ENCODE measurements around the gene MCRIP2.

MCRIP2 gene

DNA sequence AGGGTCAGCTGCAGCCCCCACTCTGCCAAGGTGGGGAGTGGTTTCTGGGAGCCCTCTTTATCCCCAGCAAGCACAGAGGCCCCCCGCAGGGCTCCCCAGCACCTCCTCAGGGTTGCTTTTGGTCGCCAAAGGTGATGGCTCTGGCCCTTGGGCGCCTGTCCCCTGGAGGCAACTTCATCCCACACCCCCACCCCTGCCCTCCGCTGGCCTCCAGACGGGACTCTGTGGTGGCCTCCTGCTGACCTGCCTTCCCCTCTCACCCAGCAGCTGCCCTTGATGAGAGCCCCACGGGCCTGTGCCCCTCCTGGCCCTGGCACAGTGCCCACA is 18.5 kb downstream of the MCRIP2 start:
- TF ChIP-seq CTCF (IDR thresholded peaks at IDR 0.05; ENCODE audit: low read length) (no peak), EZH2phosphoT487 (IDR thresholded peaks at IDR 0.05; ENCODE audit: low read length) (no peak), EZH2 (optimal IDR thresholded peaks at IDR 0.05; ENCODE audit: low read depth, low read length) (no peak)

GRCh38 chr16:660459-661183 is 19.0 kb downstream of the MCRIP2 start:
- Histone ChIP-seq H3K36me3 (replicated peaks; ENCODE audit: insufficient read depth, low read length) (no peaks in the 10 kb centered on the region), H3K27ac (ENCODE audit: low read length) (peak overlapping the region; percentile 49; the same call in 1 of the 2 replicates), H3K9me3 (replicated peaks; ENCODE audit: insufficient read depth, low read length) (no peaks in the 10 kb centered on the region), H3K4me1 (ENCODE audit: low read length) (peaks cover 8% of the 10 kb centered on the region), H3K27me3 (replicated peaks; ENCODE audit: insufficient read depth, low read length) (no peaks in the 10 kb centered on the region), H3K9ac (ENCODE audit: low read length) (peak overlapping the region; percentile 31; the same call in 1 of the 2 replicates), H3K79me2 (ENCODE audit: low read length) (no peaks in the 10 kb centered on the region), H3K4me3 (ENCODE audit: low read length) (peak overlapping the region; percentile 38), H3K9me2 (replicated peaks; ENCODE audit: insufficient read depth, low read length) (no peaks in the 10 kb centered on the region), H3F3A (ENCODE audit: insufficient read depth, low read length) (no peaks in the 10 kb centered on the region), H3K4me2 (ENCODE audit: low read depth, low read length) (peak overlapping the region; percentile 79), H2AFZ (ENCODE audit: low read length) (peak overlapping the region; percentile 52), H4K20me1 (ENCODE audit: insufficient read depth, low read length) (no peaks in the 10 kb centered on the region)
- TF ChIP-seq CTCF (IDR thresholded peaks at IDR 0.05; ENCODE audit: low read length), result peak; percentile 38
- no peak for TF ChIP-seq EZH2phosphoT487 (IDR thresholded peaks at IDR 0.05; ENCODE audit: low read length)
- no peak for TF ChIP-seq EZH2 (optimal IDR thresholded peaks at IDR 0.05; ENCODE audit: low read depth, low read length)
- peak; percentile 90 for DNase-seq

More for the DNA sequence above, 18.5 kb downstream of the MCRIP2 start:
- no peaks in the 10 kb centered on the region for H3K27me3 ChIP-seq (replicated peaks; ENCODE audit: insufficient read depth, low read length)
- H3K9me3 ChIP-seq (replicated peaks; ENCODE audit: insufficient read depth, low read length), result no peaks in the 10 kb centered on the region
- H3K9ac ChIP-seq (ENCODE audit: low read length), result peak overlapping the region; percentile 31; the same call in 1 of the 2 replicates
- peak overlapping the region; percentile 52 for H2AFZ ChIP-seq (ENCODE audit: low read length)
- no peaks in the 10 kb centered on the region for H3K36me3 ChIP-seq (replicated peaks; ENCODE audit: insufficient read depth, low read length)
- no peaks in the 10 kb centered on the region for H3K9me2 ChIP-seq (replicated peaks; ENCODE audit: insufficient read depth, low read length)
- H3K4me3 ChIP-seq (ENCODE audit: low read length), result peak overlapping the region; percentile 38
- no peak for DNase-seq
- H4K20me1 ChIP-seq (ENCODE audit: insufficient read depth, low read length), result no peaks in the 10 kb centered on the region
- H3K4me2 ChIP-seq (ENCODE audit: low read depth, low read length), result peak overlapping the region; percentile 79
- peaks cover 8% of the 10 kb centered on the region for H3K4me1 ChIP-seq (ENCODE audit: low read length)
- H3K27ac ChIP-seq (ENCODE audit: low read length), result peak overlapping the region; percentile 49; the same call in 1 of the 2 replicates
- H3F3A ChIP-seq (ENCODE audit: insufficient read depth, low read length), result no peaks in the 10 kb centered on the region
- H3K79me2 ChIP-seq (ENCODE audit: low read length), result no peaks in the 10 kb centered on the region

GRCh38 chr16:661184-661821 is 19.7 kb downstream of the MCRIP2 start:
- no peaks in the 10 kb centered on the region for H4K20me1 ChIP-seq (ENCODE audit: insufficient read depth, low read length)
- no peak overlapping the region for H2AFZ ChIP-seq (ENCODE audit: low read length)
- H3K9me2 ChIP-seq (replicated peaks; ENCODE audit: insufficient read depth, low read length), result no peaks in the 10 kb centered on the region
- peak overlapping the region; percentile 43 for H3K4me2 ChIP-seq (ENCODE audit: low read depth, low read length)
- H3K27ac ChIP-seq (ENCODE audit: low read length), result no peak overlapping the region
- no peaks in the 10 kb centered on the region for H3F3A ChIP-seq (ENCODE audit: insufficient read depth, low read length)
- no peak overlapping the region for H3K4me3 ChIP-seq (ENCODE audit: low read length)
- no peaks in the 10 kb centered on the region for H3K9me3 ChIP-seq (replicated peaks; ENCODE audit: insufficient read depth, low read length)
- H3K9ac ChIP-seq (ENCODE audit: low read length), result no peak overlapping the region; the same call in 1 of the 2 replicates
- TF ChIP-seq EZH2phosphoT487 (IDR thresholded peaks at IDR 0.05; ENCODE audit: low read length) (no peak), CTCF (IDR thresholded peaks at IDR 0.05; ENCODE audit: low read length) (no peak), EZH2 (optimal IDR thresholded peaks at IDR 0.05; ENCODE audit: low read depth, low read length) (no peak)
- H3K4me1 ChIP-seq (ENCODE audit: low read length), result peaks cover 8% of the 10 kb centered on the region
- H3K36me3 ChIP-seq (replicated peaks; ENCODE audit: insufficient read depth, low read length), result no peaks in the 10 kb centered on the region
- H3K27me3 ChIP-seq (replicated peaks; ENCODE audit: insufficient read depth, low read length), result no peaks in the 10 kb centered on the region
- no peaks in the 10 kb centered on the region for H3K79me2 ChIP-seq (ENCODE audit: low read length)
- DNase-seq, result no peak
